HG03095 (cell line): Measurements from ENCODE around the gene PTPN1.
"Not testable (repeated sequence)": the region's sequence is repeated elsewhere in the genome, so short reads cannot be mapped to it uniquely, and the experiment has no call there.

Experiments used
- ATAC-seq: cut with Tn5 transposase; IDR thresholded peaks from one replicate; pipeline ENCODE4 v1.9.1; 2021; ENCODE audit warnings: moderate library complexity; ENCODE audit not compliant: unreplicated experiment

The PTPN1 gene

DNA sequence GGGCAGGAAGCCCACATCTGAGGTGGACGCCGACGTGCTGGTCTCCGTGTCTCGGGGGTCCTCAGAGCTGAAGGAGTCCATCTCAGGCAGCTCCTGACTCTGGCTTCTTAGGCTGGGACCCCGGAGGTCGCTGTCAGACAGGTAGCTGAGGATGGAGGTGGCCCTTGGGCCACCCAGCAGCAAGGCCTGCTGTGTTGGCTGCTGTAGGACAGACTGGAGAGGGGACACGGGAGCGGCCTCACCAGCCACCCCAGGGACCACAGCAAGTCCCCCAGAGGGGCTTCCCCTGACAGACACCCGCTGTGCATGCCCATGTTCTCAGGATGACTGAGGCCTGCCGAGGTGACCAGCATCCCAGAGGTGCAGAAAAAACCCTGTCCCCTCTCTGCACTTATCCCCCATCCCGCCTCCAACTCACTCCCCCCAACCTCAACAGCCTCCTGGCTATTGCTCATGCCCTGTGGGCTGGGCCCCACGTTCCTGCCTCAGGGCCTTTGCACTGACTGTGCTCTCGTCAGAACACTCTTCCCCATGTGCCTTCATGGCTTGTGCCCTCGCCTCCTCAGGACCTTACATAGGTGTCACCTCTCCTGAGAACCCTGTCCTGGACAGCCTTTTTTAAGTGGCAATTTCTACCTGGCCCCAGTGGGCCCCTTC lies 92.4 kb downstream of the PTPN1 start:
- ATAC-seq, result no peak

DNA sequence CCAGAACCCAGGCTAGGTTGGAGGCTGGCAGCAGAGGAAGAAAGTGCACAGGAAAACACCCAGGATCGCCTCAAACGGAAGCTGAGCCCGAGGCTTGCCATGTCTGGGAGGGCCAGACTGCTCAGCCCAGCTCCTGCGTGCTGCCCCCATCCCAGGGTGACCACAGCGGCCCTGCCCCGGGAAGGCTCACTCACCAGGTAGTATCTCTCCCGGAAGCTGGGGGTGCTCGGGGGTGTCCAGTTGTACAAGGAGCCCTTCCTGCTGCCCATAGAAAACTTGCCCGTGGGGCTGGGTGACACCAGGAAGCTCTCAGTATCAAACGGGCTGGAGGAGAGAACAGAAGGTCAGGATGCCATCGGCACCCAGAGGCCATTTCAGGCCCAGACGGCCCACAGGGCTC lies 94.3 kb downstream of the PTPN1 start:
- no peak for ATAC-seq

DNA sequence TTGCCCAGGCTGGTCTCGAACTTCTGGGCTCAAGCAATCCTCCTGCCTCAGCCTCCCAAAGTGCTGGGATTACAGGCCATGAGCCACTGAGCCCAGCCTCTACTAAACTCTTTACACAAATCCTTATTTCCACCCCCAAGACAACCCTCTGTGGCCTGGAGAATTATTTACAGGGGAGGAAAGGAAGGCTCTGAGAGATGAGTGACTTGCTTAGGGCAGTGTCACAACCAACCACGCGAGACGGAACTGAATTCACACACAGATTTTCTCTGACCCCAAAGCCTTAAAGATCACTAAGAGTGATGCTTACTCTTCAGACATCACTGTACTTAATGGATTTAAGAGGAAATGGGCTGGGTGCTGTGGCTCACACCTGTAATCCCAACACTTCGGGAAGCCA lies 95.0 kb downstream of the PTPN1 start:
- ATAC-seq, result no peak

DNA sequence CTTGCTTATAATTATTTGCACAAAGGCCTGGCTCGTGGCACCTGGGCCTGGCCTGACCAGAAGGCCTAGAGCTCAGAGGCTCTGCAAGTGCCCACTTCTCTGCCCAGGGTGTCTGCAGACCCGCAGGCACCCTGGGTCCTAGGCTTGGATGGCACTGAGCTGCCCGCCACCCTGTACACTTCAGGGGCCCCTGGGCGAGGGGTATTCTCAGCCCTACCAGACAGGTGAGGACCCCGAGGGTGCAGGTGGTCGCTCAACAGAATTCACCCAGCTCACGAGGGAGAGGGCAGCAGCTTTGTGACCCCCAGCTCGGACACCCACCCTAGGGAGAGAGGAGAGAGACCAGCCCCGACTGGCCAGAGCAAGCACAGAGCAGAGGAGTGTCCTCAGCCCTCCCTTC lies 97.3 kb downstream of the PTPN1 start:
- ATAC-seq, result no peak

DNA sequence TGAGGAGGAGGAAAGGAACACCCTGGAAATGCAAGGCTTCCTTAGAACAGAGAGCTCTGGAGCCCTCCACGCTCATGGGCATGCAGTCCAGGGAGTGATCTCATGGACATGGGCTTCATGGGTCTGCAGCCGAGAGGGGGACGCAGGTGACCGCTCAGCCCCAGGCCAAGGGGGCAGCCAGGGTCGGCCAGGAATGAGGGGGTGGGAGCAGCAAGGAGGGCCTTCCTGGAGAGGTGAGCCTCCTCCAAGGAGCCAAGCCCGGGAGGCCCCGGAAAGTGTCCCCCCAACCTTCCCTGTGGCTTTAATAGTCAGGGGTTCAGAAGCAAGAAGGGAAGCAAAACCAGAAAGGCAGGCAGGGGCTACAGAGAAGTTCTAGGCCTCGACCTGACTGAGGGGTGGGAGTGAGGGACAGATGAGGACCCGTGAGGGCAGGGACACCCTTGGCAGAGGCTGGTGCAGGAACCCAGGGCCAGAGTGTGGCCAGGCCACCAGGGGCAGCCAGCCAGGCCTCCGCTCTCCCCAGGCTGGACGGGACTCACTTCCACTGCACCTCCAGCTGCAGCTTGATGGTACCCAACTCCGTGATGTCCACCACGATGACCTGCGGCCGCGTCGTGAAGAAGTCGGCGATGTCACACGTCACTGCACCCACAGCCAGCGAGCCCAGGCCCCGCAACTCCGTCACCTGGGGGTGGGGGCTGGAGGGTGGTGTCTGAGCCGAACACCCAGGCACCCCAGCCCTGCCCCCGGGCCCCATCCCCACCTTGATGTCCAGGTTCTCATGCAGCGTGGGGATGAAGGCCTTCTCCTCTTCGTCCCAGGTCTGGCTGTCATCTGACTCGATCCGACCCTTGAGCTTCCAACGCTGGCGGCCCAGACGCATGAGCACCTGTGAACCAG lies 97.9 kb downstream of the PTPN1 start:
- no peak for ATAC-seq

DNA sequence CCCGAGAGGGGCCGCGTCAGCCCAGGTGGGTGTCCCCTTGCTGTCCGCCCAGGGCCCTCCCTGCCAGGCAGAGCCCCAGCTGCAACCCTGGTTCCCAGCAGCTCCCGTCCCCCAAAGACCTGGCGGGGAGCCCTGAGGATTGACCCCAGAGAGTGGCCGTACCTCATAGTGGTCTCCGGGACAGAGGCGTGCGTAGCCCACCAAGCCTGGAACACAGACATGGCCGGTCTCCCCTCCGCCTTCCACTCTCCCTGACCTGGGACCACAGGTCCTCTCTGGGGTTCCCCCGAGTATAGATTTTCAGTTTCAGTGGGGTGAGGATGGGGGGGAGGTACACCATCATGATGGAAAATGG lies 98.5 kb downstream of the PTPN1 start:
- no peak for ATAC-seq

DNA sequence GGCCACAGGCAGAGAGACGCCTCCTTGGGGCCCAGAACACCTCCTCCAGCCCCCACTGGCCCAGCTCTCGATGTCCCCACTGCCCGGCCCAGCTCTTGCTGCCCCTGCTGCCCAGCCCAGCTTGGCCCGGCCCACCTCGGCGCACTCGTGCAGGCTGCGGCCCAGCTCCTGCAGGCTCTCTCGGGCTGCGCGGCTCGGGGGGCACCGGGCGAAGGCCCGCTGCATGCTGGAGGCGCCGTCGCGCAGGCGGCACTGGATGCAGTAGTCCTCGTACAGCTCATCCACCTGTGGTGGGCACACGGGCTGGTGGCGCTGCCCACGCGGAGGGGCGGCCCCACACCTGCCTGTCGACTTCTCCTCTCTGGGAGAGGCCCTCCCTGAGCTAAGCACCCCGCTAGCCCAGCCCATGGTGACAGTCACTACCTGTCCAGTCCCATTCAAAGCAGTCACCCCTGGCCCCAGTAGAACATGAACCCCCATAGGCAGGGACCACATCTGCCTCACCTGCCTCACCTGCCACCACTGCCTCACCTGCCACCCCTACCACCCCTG lies 99.3 kb downstream of the PTPN1 start:
- ATAC-seq, result no peak

DNA sequence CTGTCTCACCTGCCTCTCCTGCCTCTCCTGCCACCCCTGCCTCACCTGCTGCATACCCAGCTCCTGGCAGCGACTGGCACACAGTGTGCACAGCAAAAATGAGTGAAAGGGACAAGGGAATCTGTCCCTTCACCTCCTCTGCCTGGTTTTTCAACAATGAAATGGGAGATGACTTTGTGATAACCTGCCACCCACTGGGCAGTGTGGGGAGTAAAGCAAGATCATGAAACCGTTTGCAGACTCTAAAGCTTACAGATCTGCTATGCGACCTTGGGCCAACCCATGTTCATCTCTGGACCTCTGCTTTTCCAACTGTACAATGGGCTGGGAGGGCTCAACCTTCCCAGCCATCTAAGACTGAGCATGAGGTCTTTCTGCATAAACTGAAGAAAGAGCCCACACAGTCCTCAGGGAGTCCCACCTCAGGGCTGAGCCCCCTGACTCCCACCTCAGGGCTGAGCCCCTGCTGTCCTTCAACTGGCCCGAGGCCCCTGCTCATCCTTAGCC lies 100.1 kb downstream of the PTPN1 start:
- ATAC-seq, result no peak

DNA sequence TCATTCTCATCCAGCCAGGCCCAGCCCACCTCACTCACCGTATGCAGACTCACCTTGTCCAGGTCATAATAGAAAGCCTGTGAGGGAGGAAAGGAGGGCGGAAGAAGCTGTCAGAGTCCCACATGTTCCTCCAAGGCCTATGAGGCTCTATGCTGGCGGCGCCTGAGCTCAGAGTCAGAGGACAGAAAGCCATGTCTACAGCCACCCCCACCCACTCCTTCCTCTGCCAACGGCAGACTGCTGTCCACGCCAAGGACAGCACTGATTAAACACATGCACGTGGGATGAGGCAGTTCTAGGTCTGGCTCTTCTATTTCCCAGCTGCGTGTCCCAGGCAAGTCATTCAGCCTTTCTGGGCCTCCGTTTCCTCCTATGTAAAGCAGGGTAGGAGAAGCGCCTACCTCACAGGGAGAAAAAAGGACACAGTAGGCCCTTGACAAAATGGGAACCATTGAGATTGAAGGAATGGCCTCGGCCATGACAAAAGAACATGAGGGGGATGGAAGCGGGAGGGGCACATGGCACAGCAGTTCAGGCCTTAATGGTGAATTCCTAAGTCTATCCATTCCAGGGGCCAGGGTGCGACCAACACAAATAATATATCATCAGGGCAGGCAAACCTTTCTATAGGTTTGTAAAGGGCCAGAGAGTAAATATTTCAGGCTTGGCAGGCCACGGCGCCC lies 101.1 kb downstream of the PTPN1 start:
- no peak for ATAC-seq

DNA sequence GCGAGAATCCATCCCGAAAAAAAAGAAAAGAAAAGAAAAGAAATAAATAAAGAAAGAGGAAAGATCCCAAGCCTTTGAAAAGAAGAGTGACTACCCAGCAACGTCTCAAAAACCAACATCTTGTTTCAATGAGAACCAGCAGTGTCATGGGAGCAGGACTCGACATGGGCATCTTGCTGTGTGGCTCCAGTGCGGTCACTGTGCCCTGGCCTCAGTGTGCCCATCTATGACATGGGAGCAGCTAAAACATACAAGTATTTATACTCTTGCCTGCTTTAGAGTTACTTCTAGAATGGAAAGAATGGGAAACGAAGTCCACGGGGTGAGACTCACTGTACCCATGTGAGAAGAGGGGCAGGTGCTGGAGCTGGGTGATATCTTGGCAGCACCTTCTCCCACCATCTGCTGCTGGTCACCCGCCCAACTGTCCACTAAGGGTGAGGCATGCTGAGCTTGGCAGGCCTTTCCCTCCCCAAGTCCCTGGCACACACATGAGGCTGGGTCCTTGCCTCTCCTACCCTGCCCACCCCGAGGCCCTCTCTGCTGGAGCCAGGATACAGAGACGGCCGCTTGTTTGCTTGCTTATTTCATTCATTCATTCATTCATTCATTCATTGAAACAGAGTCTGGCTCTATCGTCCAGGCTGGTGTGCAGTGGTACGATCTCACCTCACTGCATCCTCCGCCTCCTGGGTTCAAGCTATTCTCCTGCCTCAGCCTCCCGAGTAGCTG lies 103.4 kb downstream of the PTPN1 start:
- ATAC-seq, result no peak

DNA sequence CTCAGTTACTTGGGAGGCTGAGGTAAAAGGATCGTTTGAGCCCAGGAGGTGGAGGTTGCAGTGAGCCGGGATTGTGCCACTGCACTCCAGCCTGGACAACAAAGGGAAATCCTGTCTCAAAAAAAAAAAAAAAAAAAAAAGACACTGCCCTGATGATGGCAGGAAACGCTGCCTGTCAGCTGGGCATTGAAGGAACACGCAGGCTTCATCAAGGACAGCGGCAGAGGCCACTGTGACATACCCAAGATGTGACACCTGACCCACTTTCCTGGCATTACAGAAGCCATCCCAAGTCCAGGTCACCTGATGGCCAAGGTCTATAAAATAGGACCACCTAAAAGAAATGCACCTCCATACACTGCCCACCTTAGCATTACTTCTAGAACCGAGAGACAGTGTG lies 105.2 kb downstream of the PTPN1 start:
- no peak for ATAC-seq

DNA sequence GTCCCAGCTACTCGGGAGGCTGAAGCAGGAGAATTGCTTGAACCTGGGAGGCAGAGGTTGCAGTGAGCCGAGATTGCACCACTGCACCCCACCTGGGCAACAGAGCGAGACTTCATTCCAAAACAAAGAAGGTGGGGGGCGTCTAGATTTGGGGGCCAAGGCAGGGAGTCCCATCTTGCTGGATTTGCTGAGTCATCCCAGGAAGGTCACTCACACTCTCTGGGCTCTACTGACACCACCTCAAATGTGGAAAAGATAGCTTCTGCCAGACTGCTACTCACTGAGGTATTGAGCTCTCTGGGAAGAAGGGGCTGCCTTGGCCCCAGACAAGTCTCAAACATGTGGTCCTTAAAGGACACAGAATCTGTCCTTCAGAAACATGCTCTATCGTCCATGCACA lies 106.8 kb downstream of the PTPN1 start:
- ATAC-seq, result no peak

DNA sequence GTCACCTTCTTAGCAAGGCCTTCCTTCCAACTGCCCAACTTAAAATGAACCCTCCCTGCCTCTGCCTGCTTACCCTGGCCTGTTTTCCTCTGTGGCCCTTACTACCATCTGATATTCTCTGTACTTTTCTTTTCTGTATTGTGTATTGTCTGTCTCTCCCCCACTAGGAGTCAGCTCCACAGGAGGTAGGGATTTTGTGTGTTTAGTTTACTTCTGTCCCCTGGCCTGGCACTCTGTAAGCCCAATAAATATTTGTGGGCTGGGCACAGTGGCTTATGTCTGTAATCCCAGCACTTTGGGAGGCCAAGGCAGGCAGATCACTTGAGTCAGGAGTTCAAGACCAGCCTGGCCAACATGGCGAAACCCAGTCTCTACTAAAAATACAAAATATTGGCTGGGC lies 108.4 kb downstream of the PTPN1 start:
- no peak for ATAC-seq

DNA sequence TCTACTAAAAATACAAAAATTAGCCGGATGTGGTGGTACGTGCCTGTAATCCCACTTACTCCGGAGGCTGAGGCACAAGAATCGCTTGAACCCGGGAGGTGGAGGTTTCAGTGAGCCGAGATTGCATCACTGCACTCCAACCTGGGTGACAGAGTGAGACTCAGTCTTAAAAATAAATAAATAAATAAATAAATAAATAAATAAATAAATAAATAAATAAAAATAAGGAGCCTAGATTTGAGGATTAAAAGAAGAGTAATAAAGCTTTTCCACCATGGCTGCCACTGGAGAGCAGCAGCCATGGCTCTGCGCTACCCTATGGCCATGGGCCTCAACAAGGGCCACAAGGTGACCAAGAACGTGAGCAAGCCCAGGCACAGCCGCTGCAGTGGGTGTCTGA lies 110.3 kb downstream of the PTPN1 start:
- not testable (repeated sequence) for ATAC-seq

DNA sequence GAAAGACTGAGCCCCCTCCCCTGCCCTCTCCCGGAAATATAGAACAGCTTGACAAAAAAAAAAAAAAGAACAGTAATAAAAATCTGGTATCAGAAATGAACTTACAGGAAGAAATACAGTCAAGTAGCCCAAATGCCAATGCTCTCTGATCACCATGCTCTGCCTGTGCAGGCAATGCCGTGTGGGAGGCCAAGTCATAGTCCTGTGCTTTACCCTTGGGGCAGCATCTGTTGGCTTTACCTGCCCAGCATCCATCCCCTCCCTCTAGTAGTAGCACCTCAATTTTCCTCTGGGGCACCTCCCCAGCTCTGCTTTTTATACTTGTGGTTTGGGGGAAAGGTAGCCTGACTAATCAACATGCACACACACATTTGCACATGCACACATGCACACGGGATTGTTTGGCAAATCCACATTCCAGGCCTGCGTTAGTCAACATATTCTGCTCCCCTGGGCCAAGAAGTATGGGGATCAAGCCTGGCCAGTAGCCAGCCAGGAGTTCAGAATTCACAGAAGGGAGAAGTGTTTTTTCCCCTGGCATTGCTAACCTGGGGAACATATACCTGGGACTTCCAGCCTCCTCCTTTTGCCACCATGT lies 111.0 kb downstream of the PTPN1 start:
- no peak for ATAC-seq

DNA sequence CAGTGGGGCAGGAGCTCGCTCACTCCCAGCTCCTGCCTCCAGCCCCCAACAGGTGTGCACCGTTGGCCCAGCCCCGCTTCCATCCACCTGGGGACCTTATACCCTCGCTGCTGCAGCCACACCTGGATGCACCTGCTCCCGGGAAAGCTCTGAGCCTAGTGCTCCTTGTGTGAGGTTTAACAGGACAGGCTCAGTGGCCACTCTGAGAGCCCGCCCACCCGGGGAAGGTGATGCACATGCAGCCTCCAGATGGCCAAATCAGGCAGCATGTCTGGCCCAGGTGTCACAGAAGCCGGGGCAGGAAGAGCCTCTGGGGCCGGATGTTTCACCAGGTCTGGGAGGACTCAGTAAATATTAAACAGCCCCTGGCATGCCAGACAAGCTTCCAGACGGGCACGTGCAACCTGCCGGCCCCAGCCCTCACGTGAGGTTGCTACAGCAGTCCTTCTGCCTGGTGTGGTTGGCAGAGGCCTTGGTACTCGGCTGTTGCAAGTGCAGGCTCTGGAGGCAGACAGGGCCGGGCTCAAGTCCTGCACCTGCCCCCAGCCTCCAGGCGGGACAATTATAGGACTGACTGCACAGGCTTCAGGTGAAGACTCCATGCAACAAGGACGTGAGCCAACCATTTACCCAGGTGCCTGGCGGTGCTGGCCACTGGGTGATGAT lies 114.3 kb downstream of the PTPN1 start:
- no peak for ATAC-seq

DNA sequence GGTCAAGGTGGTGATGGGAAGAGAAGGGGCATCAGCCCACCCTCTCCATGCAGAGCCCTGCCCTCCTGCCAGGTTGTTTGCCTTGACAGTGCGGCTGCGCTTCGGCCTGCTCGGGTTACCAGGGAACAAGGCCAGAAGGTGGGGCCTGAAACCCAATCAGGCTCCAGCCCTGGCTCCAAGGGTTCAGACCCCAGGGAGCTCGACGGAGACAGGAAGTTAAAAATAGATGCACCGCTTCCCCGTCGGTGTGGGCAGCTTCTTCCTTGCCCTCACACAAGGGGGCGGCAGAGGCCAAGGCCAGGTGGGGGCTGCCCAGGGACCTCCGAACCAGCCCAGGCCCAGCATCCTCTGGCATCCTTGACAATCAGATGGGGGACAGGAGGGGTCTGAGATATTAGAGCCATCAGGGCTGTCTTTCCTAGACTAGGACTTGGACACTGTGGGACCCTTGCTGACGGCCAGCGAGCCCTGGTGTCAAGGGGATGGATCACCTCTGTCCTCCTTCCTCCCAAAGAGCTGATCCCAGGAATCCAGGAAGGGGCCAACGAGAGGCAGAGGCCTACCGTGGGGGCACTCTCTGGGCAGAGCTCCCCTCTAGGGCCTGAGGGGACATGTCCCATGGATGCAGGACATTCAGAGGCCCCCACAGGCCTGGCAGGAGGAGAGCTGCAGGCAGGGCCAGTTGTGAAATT lies 115.9 kb downstream of the PTPN1 start:
- no peak for ATAC-seq

DNA sequence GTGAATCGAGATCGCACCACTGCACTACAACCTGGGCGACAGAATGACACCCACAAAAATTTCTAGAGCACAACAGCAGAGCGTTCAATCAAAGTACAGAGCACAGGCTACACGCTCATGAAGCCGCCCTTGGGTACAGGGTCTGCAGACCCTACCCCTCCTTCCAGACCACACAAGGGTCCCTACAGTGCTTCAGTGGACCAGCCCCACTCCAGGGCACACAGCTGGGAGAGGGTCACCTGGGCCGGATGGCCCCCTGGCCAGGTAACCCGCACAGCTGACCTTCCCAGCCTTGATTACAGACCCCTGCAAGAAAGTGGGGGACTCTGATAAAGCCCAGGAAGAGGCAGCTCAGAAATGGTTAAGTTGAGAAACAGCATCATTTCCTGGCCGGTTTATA lies 117.6 kb downstream of the PTPN1 start:
- no peak for ATAC-seq

DNA sequence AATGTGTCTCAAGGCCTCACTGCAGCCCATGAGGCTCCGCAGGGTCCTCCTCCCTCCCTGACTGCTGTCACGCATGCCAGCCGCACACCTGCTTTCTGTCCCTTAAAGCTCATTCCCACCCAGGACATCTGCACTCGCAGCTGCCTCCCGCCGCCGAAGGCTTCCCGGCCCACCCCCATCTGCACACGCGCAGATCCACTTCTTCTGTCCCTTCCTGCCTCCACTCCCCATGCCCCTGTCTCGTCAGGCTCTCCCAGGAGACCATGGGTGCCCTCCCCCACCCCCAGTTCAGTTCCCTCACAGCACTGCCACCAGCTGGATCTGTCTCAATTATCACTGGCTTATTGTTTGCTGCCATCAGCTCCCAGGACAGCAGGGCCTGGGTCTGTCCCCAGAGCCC lies 118.1 kb downstream of the PTPN1 start:
- no peak for ATAC-seq
